HL-60 (cell line): ENCODE measurements around the gene MAN2B2.
"Not testable (repeated sequence)": the region's sequence is repeated elsewhere in the genome, so short reads cannot be mapped to it uniquely, and the experiment has no call there.

Source experiments
- DNase-seq, 2 experiments: peaks; one replicate each; pipeline ENCODE4 v3.0.0-alpha.2; 2010 to 2020; ENCODE audit warnings: low read depth in 1 of 2, low spot score in 1 of 2
- H3K27ac ChIP-seq: fragments of 250-450 bp; sonication (Bioruptor Pico); replicated peaks from 2 replicates; pipeline ENCODE4 v1.5.1; 2020; ENCODE audit warnings: mild to moderate bottlenecking, moderate library complexity
- H3K27me3 ChIP-seq: fragments of 250-450 bp; sonication (Bioruptor Pico); 2 replicates; pipeline ENCODE4 v1.5.1; 2021; ENCODE audit warnings: mild to moderate bottlenecking, moderate library complexity; ENCODE audit not compliant: insufficient read depth, poor library complexity, severe bottlenecking
- H3K4me3 ChIP-seq: replicated peaks from 2 replicates; pipeline ENCODE4 v1.5.1; 2011; ENCODE audit warnings: mild to moderate bottlenecking, control low read depth, low read length; ENCODE audit not compliant: insufficient read depth
- CTCF ChIP-seq: IDR thresholded peaks from one replicate; pipeline ENCODE4 v1.5.1; 2011; ENCODE audit warnings: low read length, control low read depth, inconsistent platforms; ENCODE audit not compliant: insufficient read depth
- GABPA ChIP-seq: IDR thresholded peaks from 2 replicates; pipeline ENCODE4 v1.6.1; 2012; ENCODE audit warnings: low read depth
- POLR2AphosphoS5 ChIP-seq: IDR thresholded peaks from 2 replicates; pipeline ENCODE4 v1.6.1; 2012; ENCODE audit warnings: low read depth
- REST ChIP-seq: IDR thresholded peaks from 2 replicates; pipeline ENCODE4 v1.6.1; 2012; ENCODE audit warnings: low read depth; ENCODE audit not compliant: insufficient replicate concordance
- SPI1 ChIP-seq: IDR thresholded peaks from 2 replicates; pipeline ENCODE4 v1.6.1; 2012; ENCODE audit warnings: low read depth, mild to moderate bottlenecking, borderline replicate concordance

MAN2B2 gene

GRCh38 chr4:6668391-6668790 is 93.4 kb downstream of the MAN2B2 start:
- H3K27me3 ChIP-seq, result no peaks in the 10 kb centered on the region
- no peak for DNase-seq
- no peak for TF ChIP-seq POLR2AphosphoS5
- no peak for TF ChIP-seq REST
- TF ChIP-seq CTCF, result no peak
- TF ChIP-seq GABPA, result no peak
- no peak for TF ChIP-seq SPI1
- H3K27ac ChIP-seq, result no peak overlapping the region
- no peak overlapping the region for H3K4me3 ChIP-seq

- DNase-seq, result no peak
- no peak overlapping the region for H3K4me3 ChIP-seq
- no peak overlapping the region for H3K27ac ChIP-seq
- TF ChIP-seq POLR2AphosphoS5 (no peak), REST (no peak), CTCF (no peak), GABPA (no peak), SPI1 (no peak)
- no peaks in the 10 kb centered on the region for H3K27me3 ChIP-seq
These were observed 96.7 kb downstream of the MAN2B2 start for GRCh38 chr4:6671648-6672047.

- TF ChIP-seq REST (no peak), CTCF (no peak), SPI1 (no peak), POLR2AphosphoS5 (no peak)
- no peak for DNase-seq
These were observed 97.1 kb downstream of the MAN2B2 start for GRCh38 chr4:6672131-6672530.

GRCh38 chr4:6672541-6673190 is 97.7 kb downstream of the MAN2B2 start:
- H3K27me3 ChIP-seq, DNase-seq, H3K4me3 ChIP-seq: not testable (repeated sequence)
- peak overlapping the region; percentile 87 for H3K27ac ChIP-seq

More at GRCh38 chr4:6672131-6672530, 97.1 kb downstream of the MAN2B2 start:
- Histone ChIP-seq H3K27me3 (no peaks in the 10 kb centered on the region), H3K27ac (no peak overlapping the region), H3K4me3 (no peak overlapping the region)
